H1 (cell line): ENCODE results near the gene SLK. TPM values are rescaled to one million over a fixed set of nuclear protein-coding genes. Genes with fewer than 3 reads are reported as not detected.
A peak's percentile ranks its signal among the peaks of the same experiment; 100 is the strongest.

Experiments
- CTCF ChIA-PET: fragments of 300-600 bp; sonication (Branson Sonifier 250); formaldehyde crosslinking; loops from one replicate; lab custom pipeline; 2021; ENCODE audit not compliant: partially characterized antibody; lab: Charles Lee
- POLR2A ChIA-PET: fragments of 300-600 bp; sonication (Branson Sonifier 250); formaldehyde crosslinking; loops from one replicate; lab custom pipeline; 2021; ENCODE audit warnings: inconsistent platforms; ENCODE audit not compliant: partially characterized antibody; lab: Charles Lee
- DNase-seq, 2 experiments: peaks; one replicate each; pipeline versions ENCODE4 v3.0.0 to v3.0.0-alpha.2; 2010 to 2022; ENCODE audit warnings: low spot score in 2 of 2, low read depth in 1 of 2, mixed read lengths in 1 of 2
- FAIRE-seq: peaks from 2 replicates; lab custom pipeline; 2011; peaks lifted over from hg19 to GRCh38; lab: Jason Lieb, UNC
- H2AFZ ChIP-seq: 2 replicates; pipeline ENCODE4 v1.8.1; 2012; ENCODE audit warnings: low read length, inconsistent platforms
- H2AK5ac ChIP-seq: 2 replicates; pipeline ENCODE4 v1.6.1; 2013; ENCODE audit warnings: low read depth, low read length
- H2BK120ac ChIP-seq: replicated peaks from 2 replicates; pipeline ENCODE3; 2013; ENCODE audit warnings: low read depth, low read length, inconsistent platforms
- H2BK12ac ChIP-seq: 2 replicates; pipeline ENCODE4 v1.6.1; 2013; ENCODE audit warnings: low read depth, low read length
- H2BK15ac ChIP-seq: 2 replicates; pipeline ENCODE4 v1.6.1; 2013; ENCODE audit warnings: low read length
- H2BK20ac ChIP-seq: 2 replicates; pipeline ENCODE4 v1.6.1; 2013; ENCODE audit warnings: low read length
- H2BK5ac ChIP-seq: 2 replicates; pipeline ENCODE4 v1.6.1; 2013; ENCODE audit warnings: low read depth, low read length
- H3K14ac ChIP-seq: 2 replicates; pipeline ENCODE4 v1.6.1; 2013; ENCODE audit warnings: inconsistent platforms; ENCODE audit not compliant: insufficient read length
- H3K18ac ChIP-seq: 2 replicates; pipeline ENCODE4 v1.6.1; 2013; ENCODE audit warnings: low read length; ENCODE audit errors: extremely low read depth
- H3K23ac ChIP-seq: 2 replicates; pipeline ENCODE4 v1.6.1; 2013; ENCODE audit warnings: inconsistent platforms; ENCODE audit not compliant: insufficient read length
- H3K23me2 ChIP-seq: 2 replicates; pipeline ENCODE4 v1.6.1; 2013; ENCODE audit warnings: low read depth, low read length
- H3K27ac ChIP-seq: 2 replicates; pipeline ENCODE4 v1.6.1; 2011; ENCODE audit warnings: low read depth, low read length, inconsistent platforms
- H3K27me3 ChIP-seq, 4 experiments: replicated peaks in 1 of 4; 1 replicate in 1 of 4; 2 replicates in 3 of 4; pipeline versions ENCODE4 v1.6.1 to v1.8.1; 2011 to 2013; ENCODE audit warnings: low read length in 3 of 4, mild to moderate bottlenecking in 3 of 4, inconsistent platforms in 2 of 4, mixed read lengths in 2 of 4, moderate library complexity in 1 of 4; ENCODE audit not compliant: control insufficient read depth in 3 of 4, insufficient read depth in 3 of 4; ENCODE audit errors: extremely low read depth in 1 of 4
- H3K36me3 ChIP-seq, 4 experiments: 2 replicates each; pipeline versions ENCODE4 v1.6.1 to v1.8.1; 2011 to 2013; ENCODE audit warnings: mild to moderate bottlenecking in 4 of 4, low read length in 3 of 4, moderate library complexity in 2 of 4, control low read depth in 1 of 4, inconsistent platforms in 1 of 4; ENCODE audit not compliant: insufficient read depth in 4 of 4, control insufficient read depth in 2 of 4
- H3K4ac ChIP-seq: replicated peaks from 2 replicates; pipeline ENCODE3; 2013; ENCODE audit warnings: low read length, low read depth, mixed read lengths, inconsistent platforms; ENCODE audit not compliant: insufficient read length
- H3K4me1 ChIP-seq, 4 experiments: replicated peaks in 1 of 4; 1 replicate in 1 of 4; 2 replicates in 3 of 4; pipeline versions ENCODE4 v1.6.1 to v1.8.1; 2011 to 2013; ENCODE audit warnings: low read length in 3 of 4, inconsistent platforms in 2 of 4, mixed read lengths in 1 of 4; ENCODE audit not compliant: insufficient read depth in 4 of 4, control insufficient read depth in 3 of 4
- H3K4me2 ChIP-seq, 2 experiments: 2 replicates each; pipeline versions ENCODE4 v1.6.1 to v1.8.1; 2011 to 2013; ENCODE audit warnings: low read depth in 2 of 2, low read length in 2 of 2, control low read depth in 1 of 2, inconsistent platforms in 1 of 2, mild to moderate bottlenecking in 1 of 2; ENCODE audit not compliant: insufficient read depth in 1 of 2
- H3K4me3 ChIP-seq, 4 experiments: fragments of 200-600, 300-600 bp in 1 of 4; sonication (generic), shearing (Covaris generic), sonication (Bioruptor Twin) in 1 of 4; 2 replicates each; pipeline versions ENCODE4 v1.5.1 to v1.8.1; 2011 to 2016; ENCODE audit warnings: low read length in 4 of 4, low read depth in 3 of 4, control low read depth in 2 of 4, inconsistent platforms in 2 of 4, mild to moderate bottlenecking in 2 of 4, mixed read lengths in 1 of 4, moderate library complexity in 1 of 4; ENCODE audit not compliant: insufficient read depth in 2 of 4; ENCODE audit errors: extremely low read depth in 1 of 4
- H3K56ac ChIP-seq: replicated peaks from 2 replicates; pipeline ENCODE3; 2013; ENCODE audit warnings: low read depth, mild to moderate bottlenecking, mixed read lengths, low read length, inconsistent platforms; ENCODE audit not compliant: insufficient read length
- H3K79me1 ChIP-seq: 2 replicates; pipeline ENCODE4 v1.6.1; 2013; ENCODE audit warnings: low read depth, low read length, control low read depth
- H3K79me2 ChIP-seq, 2 experiments: 2 replicates each; pipeline versions ENCODE4 v1.6.1 to v1.8.1; 2012 to 2013; ENCODE audit warnings: low read length in 2 of 2, mild to moderate bottlenecking in 2 of 2, inconsistent platforms in 1 of 2; ENCODE audit not compliant: insufficient read depth in 2 of 2, control insufficient read depth in 1 of 2
- H3K9ac ChIP-seq, 4 experiments: replicated peaks in 1 of 4; 1 replicate in 1 of 4; 2 replicates in 3 of 4; pipeline versions ENCODE4 v1.6.1 to v1.8.1; 2011 to 2013; ENCODE audit warnings: low read depth in 3 of 4, low read length in 3 of 4, control low read depth in 2 of 4, mild to moderate bottlenecking in 2 of 4, moderate library complexity in 2 of 4, inconsistent platforms in 1 of 4; ENCODE audit errors: extremely low read depth in 1 of 4
- H3K9me3 ChIP-seq, 2 experiments: 2 replicates each; pipeline versions ENCODE4 v1.6.1 to v1.8.1; 2012 to 2013; ENCODE audit warnings: mild to moderate bottlenecking in 2 of 2, moderate library complexity in 2 of 2, control low read depth in 1 of 2, inconsistent platforms in 1 of 2, low read depth in 1 of 2, low read length in 1 of 2, mixed read lengths in 1 of 2; ENCODE audit not compliant: insufficient read depth in 2 of 2
- H4K20me1 ChIP-seq, 2 experiments: replicated peaks in 1 of 2; 2 replicates each; pipeline versions ENCODE3 to v1.8.1; 2011 to 2013; ENCODE audit warnings: inconsistent platforms in 2 of 2, low read length in 2 of 2, mild to moderate bottlenecking in 1 of 2; ENCODE audit not compliant: insufficient read depth in 2 of 2, control insufficient read depth in 1 of 2
- H4K5ac ChIP-seq: 2 replicates; pipeline ENCODE4 v1.6.1; 2013; ENCODE audit warnings: low read length, low read depth, mixed read lengths, inconsistent platforms; ENCODE audit not compliant: insufficient read length
- H4K8ac ChIP-seq: 2 replicates; pipeline ENCODE4 v1.8.0; 2013; ENCODE audit warnings: mild to moderate bottlenecking, moderate library complexity, low read length, inconsistent platforms; ENCODE audit not compliant: insufficient read depth; ENCODE audit errors: extremely low read depth
- H4K91ac ChIP-seq: replicated peaks from 2 replicates; pipeline ENCODE3; 2013; ENCODE audit warnings: low read length, mixed read lengths, inconsistent platforms; ENCODE audit not compliant: insufficient read length
- BCL11A ChIP-seq, 2 experiments: IDR thresholded peaks; one replicate each; pipeline ENCODE4 v1.6.1; 2011; ENCODE audit warnings: low read depth in 2 of 2, low read length in 2 of 2, mild to moderate bottlenecking in 2 of 2
- CTBP2 ChIP-seq: IDR thresholded peaks from 2 replicates; pipeline ENCODE4 v1.7.0; 2011; ENCODE audit warnings: borderline replicate concordance, mild to moderate bottlenecking, moderate library complexity, mixed read lengths, low read length; ENCODE audit not compliant: insufficient read depth, insufficient read length
- EGR1 ChIP-seq: IDR thresholded peaks from 2 replicates; pipeline ENCODE4 v1.6.1; 2011; ENCODE audit warnings: low read depth, low read length, borderline replicate concordance
- EZH2 ChIP-seq: fragments of 200-600 bp; sonication (generic); IDR thresholded peaks from 2 replicates; pipeline ENCODE4 v1.7.1; 2012; ENCODE audit warnings: low read depth, mild to moderate bottlenecking, moderate library complexity, low read length, inconsistent platforms; ENCODE audit not compliant: severe bottlenecking
- SAP30 ChIP-seq: fragments of 300-600 bp; sonication (generic); IDR thresholded peaks from 2 replicates; pipeline ENCODE4 v1.7.1; 2012; ENCODE audit warnings: low read length, moderate library complexity, mild to moderate bottlenecking, inconsistent platforms; ENCODE audit not compliant: insufficient read depth, insufficient replicate concordance
- SP1 ChIP-seq: IDR thresholded peaks from 2 replicates; pipeline ENCODE4 v1.6.1; 2011; ENCODE audit warnings: low read depth, low read length
- SP4 ChIP-seq: IDR thresholded peaks from 2 replicates; pipeline ENCODE4 v1.6.1; 2012; ENCODE audit warnings: low read length, inconsistent platforms
- whole genome bisulfite sequencing, 2 experiments: shearing (Covaris generic) in 1 of 2; methylation state at CpG; one replicate each; pipeline versions ENCODE4 v1.1.6 to v1.1.7; 2013 to 2015; ENCODE audit warnings: low lambda C conversion rate in 2 of 2, mixed read lengths in 2 of 2, inconsistent platforms in 1 of 2, low coverage in 1 of 2, missing lambda C conversion rate in 1 of 2; ENCODE audit not compliant: insufficient replicate concordance in 2 of 2, insufficient coverage in 1 of 2, insufficient read length in 1 of 2; ENCODE audit errors: extremely low coverage in 1 of 2, missing lambda C conversion rate in 1 of 2; 5-methylcytosine and 5-hydroxymethylcytosine counted together
- polyA plus RNA-seq, 7 experiments: library from polyadenylated mRNA; depleted of rRNA in 3 of 7; stranded (reverse) in 5 of 7; unstranded in 2 of 7; fragments of >200 nt in 5 of 7; fragments of 200-250 nt in 2 of 7; gene quantifications; 1 replicate in 5 of 7; 2 replicates in 1 of 7; 4 replicates in 1 of 7; pipeline versions ENCODE4 v1.2.1 to v1.2.3, GENCODE V29; 2011 to 2013; ENCODE audit warnings: missing spikeins in 2 of 7, mixed read lengths in 2 of 7
- total RNA-seq: library from RNA; stranded (reverse); fragmentation: NEBNext Ultra II Directional; extraction: Animal tissue kit (Norgen Biotek cat#: 25700); gene quantifications from 2 replicates; pipeline ENCODE4 v1.2.1, GENCODE V29; 2021
- TF ChIP-seq, protein P1 (sequence below): IDR thresholded peaks from 2 replicates; pipeline ENCODE4 v1.6.1; 2012; ENCODE audit warnings: low read length, inconsistent platforms

SLK gene
- total and polyA plus RNA-seq, 2 of the 8 experiments (the other 6 are each of a cell fraction or from before 2014, with no cell fraction given) = 2.7 to 18.3 TPM

DNA sequence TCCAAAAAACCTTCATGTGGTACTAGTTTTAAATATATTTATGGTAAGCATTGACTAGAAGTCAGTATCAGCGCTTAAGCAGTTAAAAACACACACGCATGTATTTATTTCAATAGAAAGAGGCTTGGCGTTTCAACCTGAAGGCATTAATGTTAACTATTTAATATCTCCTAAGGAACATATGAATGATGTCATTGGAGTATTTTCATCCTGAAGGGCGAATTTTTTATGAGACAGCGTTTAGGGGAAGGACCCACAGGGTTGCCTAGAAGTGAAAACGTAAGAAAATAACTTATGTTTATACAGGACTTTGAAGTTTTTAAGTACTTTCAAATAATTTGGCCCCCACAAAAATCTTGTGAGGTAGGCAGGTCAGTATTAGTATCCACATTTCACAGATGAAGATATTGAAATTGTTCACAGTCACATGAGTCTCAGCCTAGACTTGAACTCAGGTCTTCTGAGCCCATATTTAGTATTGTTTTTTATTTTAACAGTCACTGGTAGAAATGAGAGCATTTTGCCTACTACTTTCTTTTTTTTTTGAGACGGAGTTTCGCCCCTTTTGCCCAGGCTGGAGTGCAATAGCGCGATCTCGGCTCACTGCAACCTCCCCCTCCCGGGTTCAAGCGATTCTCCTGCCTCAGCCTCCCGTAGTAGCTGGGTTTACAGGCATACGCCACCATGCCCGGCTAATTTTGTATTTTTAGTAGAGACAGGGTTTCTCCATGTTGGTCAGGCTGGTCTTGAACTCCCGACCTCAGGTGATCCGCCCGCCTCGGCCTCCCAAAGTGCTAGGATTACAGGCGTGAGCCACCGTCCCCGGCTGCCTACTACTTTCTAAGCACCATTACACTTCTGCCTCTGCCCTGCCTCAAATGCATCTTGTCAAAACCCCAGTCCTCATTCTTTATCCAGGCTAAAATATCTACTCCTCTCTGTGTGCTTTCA is 1.8 kb downstream of the SLK start:
- no peak for FAIRE-seq
- H3K9ac ChIP-seq = no peak overlapping the region
- POLR2A ChIA-PET = interaction anchor here (1.2 kb wide), 1 partner anchor 153 kb away, joined by 7 read pairs; the partner anchor contains the start of gene SFR1
- TF ChIP-seq SP4 (no peak), SP1 (no peak), EZH2 (no peak), SAP30 (no peak), EGR1 (no peak), BCL11A (IDR thresholded peaks at IDR 0.05; ENCODE audit: low read depth in 2 of 2, low read length in 2 of 2) (no peak), CTBP2 (no peak)
- TF ChIP-seq, protein P1, sequence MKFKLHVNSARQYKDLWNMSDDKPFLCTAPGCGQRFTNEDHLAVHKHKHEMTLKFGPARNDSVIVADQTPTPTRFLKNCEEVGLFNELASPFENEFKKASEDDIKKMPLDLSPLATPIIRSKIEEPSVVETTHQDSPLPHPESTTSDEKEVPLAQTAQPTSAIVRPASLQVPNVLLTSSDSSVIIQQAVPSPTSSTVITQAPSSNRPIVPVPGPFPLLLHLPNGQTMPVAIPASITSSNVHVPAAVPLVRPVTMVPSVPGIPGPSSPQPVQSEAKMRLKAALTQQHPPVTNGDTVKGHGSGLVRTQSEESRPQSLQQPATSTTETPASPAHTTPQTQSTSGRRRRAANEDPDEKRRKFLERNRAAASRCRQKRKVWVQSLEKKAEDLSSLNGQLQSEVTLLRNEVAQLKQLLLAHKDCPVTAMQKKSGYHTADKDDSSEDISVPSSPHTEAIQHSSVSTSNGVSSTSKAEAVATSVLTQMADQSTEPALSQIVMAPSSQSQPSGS = no peak

More for the DNA sequence above, 1.8 kb downstream of the SLK start:
- Histone ChIP-seq H2BK15ac (no peak overlapping the region), H3K4me3 (peak overlapping the region in 2 of 4 experiments; percentile 86 to 88; a peak in 4 of 8 replicates), H2AK5ac (no peak overlapping the region), H3K27me3 (peaks cover 0 to 5% (median 2%) of the 10 kb centered on the region in 4 experiments; a peak in 4 of 7 replicates), H3K4me2 (peak overlapping the region; percentile 77 to 88), H4K20me1 (peaks cover 0 to 3% of the 10 kb centered on the region in 2 experiments), H3K4ac (no peak overlapping the region), H3K4me1 (peaks cover 0 to 2% (median 0%) of the 10 kb centered on the region in 4 experiments; a peak in 1 of 7 replicates), H2BK12ac (no peak overlapping the region), H3K27ac (no peak overlapping the region), H2BK20ac (no peak overlapping the region), H3K23me2 (peaks cover 9% of the 10 kb centered on the region; the same call in 1 of the 2 replicates), H4K91ac (no peak overlapping the region), H3K56ac (no peak overlapping the region), H3K18ac (no peak overlapping the region), H4K5ac (no peak overlapping the region), H4K8ac (no peak overlapping the region), H2BK5ac (no peak overlapping the region), H3K79me1 (no peaks in the 10 kb centered on the region; the same call in 1 of the 2 replicates), H3K14ac (no peak overlapping the region), H2AFZ (no peak overlapping the region), H3K23ac (no peak overlapping the region), H2BK120ac (no peak overlapping the region), H3K36me3 (no peaks in the 10 kb centered on the region), H3K9me3 (no peaks in the 10 kb centered on the region; a peak in 1 of 4 replicates), H3K79me2 (peaks cover 0 to 20% of the 10 kb centered on the region in 2 experiments; a peak in 2 of 4 replicates)
- 87% methylated on average over 19 of the region's 23 CpGs; no CpG with 5 or more reads in 1 of the 2 experiments for WGBS, 2 experiments
- CTCF ChIA-PET = interaction anchor here (0.6 to 1.5 kb wide), 4 partner anchors 14 to 81 kb away, joined by 3 to 5 read pairs (median 4); no protein-coding TSS in a partner anchor
- no peak for DNase-seq
